K562 (cell line): ENCODE measurements around the gene MCM7. TPM values are rescaled to one million over a fixed set of nuclear protein-coding genes. Genes with fewer than 3 reads are reported as not detected.

Experiments used
- BRD4 ChIP-seq: fragments of 200-600 bp; sonication (generic); IDR thresholded peaks from 2 replicates; pipeline ENCODE4 v1.6.1; 2017; ENCODE audit warnings: inconsistent platforms
- CSDE1 ChIP-seq, 2 experiments: fragments of 450-650 bp; IDR thresholded peaks; 2 replicates each; pipeline ENCODE4 v1.6.1; 2016; ENCODE audit warnings: mild to moderate bottlenecking in 1 of 2
- GTF2F1 ChIP-seq: IDR thresholded peaks from 2 replicates; pipeline ENCODE4 v1.6.1; 2011; ENCODE audit warnings: low read depth, low read length, improper control_type of control experiment
- HNRNPL ChIP-seq: fragments of 200-400 bp; formaldehyde crosslinking; IDR thresholded peaks from 2 replicates; pipeline ENCODE4 v1.6.1; 2017; ENCODE audit warnings: low read depth, mild to moderate bottlenecking, low read length
- HNRNPLL ChIP-seq: fragments of 200-400 bp; formaldehyde crosslinking; IDR thresholded peaks from 2 replicates; pipeline ENCODE4 v1.6.1; 2017; ENCODE audit warnings: low read length, low read depth, mild to moderate bottlenecking; ENCODE audit not compliant: poor library complexity, severe bottlenecking
- IRF2 ChIP-seq: sonication (generic); formaldehyde crosslinking; IDR thresholded peaks from 2 replicates; pipeline ENCODE4 v1.8.1; 2022; ENCODE audit warnings: mild to moderate bottlenecking, missing genetic modification reagents
- KAT2B ChIP-seq: IDR thresholded peaks from one replicate; pipeline ENCODE4 v1.6.1; 2012; ENCODE audit warnings: low read depth, mild to moderate bottlenecking, control low read depth, inconsistent platforms, low read length, moderate library complexity
- NR2C1 ChIP-seq, 2 experiments: fragments of 450-650 bp; IDR thresholded peaks; 2 replicates each; pipeline ENCODE4 v1.6.1; 2017; ENCODE audit warnings: mild to moderate bottlenecking in 2 of 2, antibody characterized with exemption in 1 of 2, inconsistent platforms in 1 of 2, missing compliant biosample characterization in 1 of 2, missing genetic modification characterization in 1 of 2
- OTX1 ChIP-seq: fragments of 450-650 bp; formaldehyde crosslinking; IDR thresholded peaks from 2 replicates; pipeline ENCODE4 v1.4.0; 2022; ENCODE audit warnings: mild to moderate bottlenecking
- PHF8 ChIP-seq: fragments of 200-600 bp; sonication (generic); IDR thresholded peaks from 2 replicates; pipeline ENCODE4 v1.6.1; 2012; ENCODE audit warnings: mixed run types, mild to moderate bottlenecking, inconsistent platforms, low read length, moderate library complexity, borderline replicate concordance
- PURB ChIP-seq: sonication (generic); formaldehyde crosslinking; IDR thresholded peaks from 2 replicates; pipeline ENCODE4 v1.9.0; 2021; ENCODE audit warnings: low read depth, mild to moderate bottlenecking, missing genetic modification reagents
- SMARCA4 ChIP-seq: fragments of 450-650 bp; IDR thresholded peaks from 2 replicates; pipeline ENCODE4 v1.6.1; 2016
- SMARCA5 ChIP-seq: fragments of 450-650 bp; IDR thresholded peaks from 2 replicates; pipeline ENCODE4 v1.6.1; 2016
- TOE1 ChIP-seq, 2 experiments: fragments of 450-650 bp in 1 of 2; sonication (generic) in 1 of 2; formaldehyde crosslinking in 1 of 2; IDR thresholded peaks; 2 replicates each; pipeline versions ENCODE4 v1.7.1 to v1.8.0; 2016 to 2022; ENCODE audit warnings: borderline replicate concordance in 2 of 2, mild to moderate bottlenecking in 2 of 2, antibody characterized with exemption in 1 of 2, inconsistent platforms in 1 of 2, low read depth in 1 of 2, missing genetic modification reagents in 1 of 2, moderate library complexity in 1 of 2
- ZNF121 ChIP-seq: sonication (generic); formaldehyde crosslinking; conservative IDR thresholded peaks from 2 replicates; pipeline ENCODE4 v1.8.0; 2022; ENCODE audit warnings: missing genetic modification reagents
- ZNF232 ChIP-seq: sonication (generic); formaldehyde crosslinking; IDR thresholded peaks from 2 replicates; pipeline ENCODE4 v1.8.0; 2022; ENCODE audit warnings: mild to moderate bottlenecking, missing genetic modification reagents
- ZNF436 ChIP-seq: fragments of 250-450, 450-650 bp; sonication (Bioruptor Pico); formaldehyde crosslinking; IDR thresholded peaks from 2 replicates; pipeline ENCODE4 v1.7.0; 2020; ENCODE audit warnings: mild to moderate bottlenecking
- ZNF584 ChIP-seq: fragments of 200-800 bp; sonication (Bioruptor generic); IDR thresholded peaks from 2 replicates; pipeline ENCODE4 v1.6.1; 2016; ENCODE audit warnings: low read depth, mild to moderate bottlenecking, missing genetic modification characterization, missing compliant biosample characterization
- ZNF717 ChIP-seq: fragments of 250-450 bp; sonication (Bioruptor Pico); IDR thresholded peaks from 2 replicates; pipeline ENCODE4 v1.5.0; 2021
- ZNF75A ChIP-seq: fragments of 450-650 bp; formaldehyde crosslinking; IDR thresholded peaks from 2 replicates; pipeline ENCODE4 v1.4.0; 2020; ENCODE audit warnings: mild to moderate bottlenecking
- polyA plus RNA-seq, 8 experiments: library from polyadenylated mRNA; depleted of rRNA in 4 of 8; stranded (reverse) in 5 of 8; unstranded in 3 of 8; fragments of >200 nt; fragmentation: Nextera tagmentation in 2 of 8; fragmentation: Illumina TruSeq in 1 of 8; extraction: Ambion mirVana in 2 of 8; extraction: Trizol in 1 of 8; gene quantifications; 2 replicates each; pipeline versions ENCODE4 v1.2.1 to v1.2.3, GENCODE V29; 2011 to 2014; ENCODE audit warnings: inconsistent platforms in 1 of 8, missing spikeins in 1 of 8
- total RNA-seq, 7 experiments: library from RNA; depleted of rRNA in 6 of 7; stranded (reverse); fragments of >200 nt in 6 of 7; fragmentation: Illumina TruSeq in 2 of 7; extraction: Trizol in 2 of 7; gene quantifications; 2 replicates each; pipeline versions ENCODE4 v1.2.1 to v1.2.3, GENCODE V29; 2011 to 2021; ENCODE audit warnings: low replicate concordance in 1 of 7
- TF ChIP-seq, protein P1 (sequence below): sonication (generic); formaldehyde crosslinking; IDR thresholded peaks from 2 replicates; pipeline ENCODE4 v1.8.1; 2023; ENCODE audit warnings: mild to moderate bottlenecking, missing genetic modification reagents
- TF ChIP-seq, protein P2 (sequence below): sonication (generic); formaldehyde crosslinking; IDR thresholded peaks from 2 replicates; pipeline ENCODE4 v1.8.1; 2023; ENCODE audit warnings: mild to moderate bottlenecking, missing genetic modification reagents

The MCM7 gene
- total and polyA plus RNA-seq, 9 of the 15 experiments (the other 6 are each of a cell fraction or from before 2014, with no cell fraction given): 329 to 856 (median 437) TPM

DNA sequence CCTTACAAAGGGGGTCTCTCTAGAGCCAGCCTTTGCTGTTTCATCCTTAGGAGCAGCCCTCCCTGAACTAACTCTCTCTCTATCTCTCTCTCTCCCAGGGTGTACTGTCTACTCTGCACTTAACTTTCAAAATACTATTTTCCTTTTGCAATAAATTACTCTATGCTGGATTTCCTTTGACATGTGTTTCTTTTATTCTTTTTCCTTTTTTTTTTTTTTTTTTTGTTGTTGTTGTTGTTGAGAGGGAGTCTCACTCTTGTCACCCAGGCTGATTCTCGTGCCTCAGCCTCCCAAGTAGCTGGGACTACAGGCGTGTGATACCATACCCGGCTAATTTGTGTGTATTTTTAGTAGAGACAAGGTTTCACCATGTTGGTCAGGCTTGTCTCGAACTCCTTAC is 18.2 kb downstream of the MCM7 start (continued):
- no peak for TF ChIP-seq ZNF584 (CRISPR knock-in tag)
- TF ChIP-seq ZNF232 (CRISPR knock-in tag): no peak
- TF ChIP-seq, protein P1, sequence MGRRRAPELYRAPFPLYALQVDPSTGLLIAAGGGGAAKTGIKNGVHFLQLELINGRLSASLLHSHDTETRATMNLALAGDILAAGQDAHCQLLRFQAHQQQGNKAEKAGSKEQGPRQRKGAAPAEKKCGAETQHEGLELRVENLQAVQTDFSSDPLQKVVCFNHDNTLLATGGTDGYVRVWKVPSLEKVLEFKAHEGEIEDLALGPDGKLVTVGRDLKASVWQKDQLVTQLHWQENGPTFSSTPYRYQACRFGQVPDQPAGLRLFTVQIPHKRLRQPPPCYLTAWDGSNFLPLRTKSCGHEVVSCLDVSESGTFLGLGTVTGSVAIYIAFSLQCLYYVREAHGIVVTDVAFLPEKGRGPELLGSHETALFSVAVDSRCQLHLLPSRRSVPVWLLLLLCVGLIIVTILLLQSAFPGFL: no peak
- TF ChIP-seq KAT2B: no peak
- TF ChIP-seq, protein P2, sequence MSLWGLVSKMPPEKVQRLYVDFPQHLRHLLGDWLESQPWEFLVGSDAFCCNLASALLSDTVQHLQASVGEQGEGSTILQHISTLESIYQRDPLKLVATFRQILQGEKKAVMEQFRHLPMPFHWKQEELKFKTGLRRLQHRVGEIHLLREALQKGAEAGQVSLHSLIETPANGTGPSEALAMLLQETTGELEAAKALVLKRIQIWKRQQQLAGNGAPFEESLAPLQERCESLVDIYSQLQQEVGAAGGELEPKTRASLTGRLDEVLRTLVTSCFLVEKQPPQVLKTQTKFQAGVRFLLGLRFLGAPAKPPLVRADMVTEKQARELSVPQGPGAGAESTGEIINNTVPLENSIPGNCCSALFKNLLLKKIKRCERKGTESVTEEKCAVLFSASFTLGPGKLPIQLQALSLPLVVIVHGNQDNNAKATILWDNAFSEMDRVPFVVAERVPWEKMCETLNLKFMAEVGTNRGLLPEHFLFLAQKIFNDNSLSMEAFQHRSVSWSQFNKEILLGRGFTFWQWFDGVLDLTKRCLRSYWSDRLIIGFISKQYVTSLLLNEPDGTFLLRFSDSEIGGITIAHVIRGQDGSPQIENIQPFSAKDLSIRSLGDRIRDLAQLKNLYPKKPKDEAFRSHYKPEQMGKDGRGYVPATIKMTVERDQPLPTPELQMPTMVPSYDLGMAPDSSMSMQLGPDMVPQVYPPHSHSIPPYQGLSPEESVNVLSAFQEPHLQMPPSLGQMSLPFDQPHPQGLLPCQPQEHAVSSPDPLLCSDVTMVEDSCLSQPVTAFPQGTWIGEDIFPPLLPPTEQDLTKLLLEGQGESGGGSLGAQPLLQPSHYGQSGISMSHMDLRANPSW (CRISPR knock-in tag): no peak
- no peak for TF ChIP-seq PURB (CRISPR knock-in tag)
- TF ChIP-seq ZNF121: no peak
- TF ChIP-seq CSDE1 (IDR thresholded peaks at IDR 0.05): no peak
- TF ChIP-seq HNRNPLL: no peak
- TF ChIP-seq IRF2 (CRISPR knock-in tag): no peak
- no peak for TF ChIP-seq ZNF717 (CRISPR knock-in tag)
- peak; percentile 16; the same call in 1 of the 2 replicates for TF ChIP-seq SMARCA4
- TF ChIP-seq GTF2F1: no peak
- TF ChIP-seq BRD4: no peak
- TF ChIP-seq HNRNPL: no peak
- TF ChIP-seq ZNF75A (CRISPR knock-in tag): no peak
- TF ChIP-seq OTX1: no peak
- TF ChIP-seq PHF8: no peak
- TF ChIP-seq NR2C1 (IDR thresholded peaks at IDR 0.05): no peak
- 0 out of 2 replicates have a peak, but pooled peaks have one; percentile 5 for TF ChIP-seq NR2C1 (tag; IDR thresholded peaks at IDR 0.05)
- TF ChIP-seq TOE1 (IDR thresholded peaks at IDR 0.05; ENCODE audit: borderline replicate concordance): no peak
- no peak for TF ChIP-seq TOE1 (CRISPR knock-in tag; IDR thresholded peaks at IDR 0.05; ENCODE audit: borderline replicate concordance, low read depth)
- TF ChIP-seq ZNF436 (CRISPR knock-in tag): no peak
- TF ChIP-seq SMARCA5: peak; percentile 55; the same call in 1 of the 2 replicates
